ENCODE measurements around the gene ARHGAP24.
"Not testable (repeated sequence)": the region's sequence is repeated elsewhere in the genome, so short reads cannot be mapped to it uniquely, and the experiment has no call there.

ARHGAP24 gene

GRCh38 chr4:85986266-85986665, 511.3 kb downstream of the ARHGAP24 start:
- no peak for DNase-seq

DNA sequence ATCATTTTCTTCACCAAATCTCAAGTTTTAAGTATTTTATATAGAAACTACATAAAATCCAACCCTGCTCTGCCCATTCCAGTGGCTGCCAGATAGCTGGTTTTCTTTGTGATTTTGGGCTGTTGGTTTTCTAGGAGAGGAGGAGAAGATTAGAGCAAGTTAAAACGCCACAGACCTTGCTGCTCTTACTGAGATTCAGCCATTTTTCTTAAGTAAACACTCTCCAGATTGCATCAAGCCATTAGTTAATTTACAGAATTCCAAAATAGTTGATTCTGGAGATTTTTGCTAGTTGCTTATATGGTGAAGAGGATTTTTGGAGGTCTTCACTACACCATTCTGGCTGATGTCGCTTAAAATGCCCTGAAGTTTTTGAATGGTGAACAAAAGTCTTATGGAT, 518.7 kb downstream of the ARHGAP24 start:
- no peak for DNase-seq

DNA sequence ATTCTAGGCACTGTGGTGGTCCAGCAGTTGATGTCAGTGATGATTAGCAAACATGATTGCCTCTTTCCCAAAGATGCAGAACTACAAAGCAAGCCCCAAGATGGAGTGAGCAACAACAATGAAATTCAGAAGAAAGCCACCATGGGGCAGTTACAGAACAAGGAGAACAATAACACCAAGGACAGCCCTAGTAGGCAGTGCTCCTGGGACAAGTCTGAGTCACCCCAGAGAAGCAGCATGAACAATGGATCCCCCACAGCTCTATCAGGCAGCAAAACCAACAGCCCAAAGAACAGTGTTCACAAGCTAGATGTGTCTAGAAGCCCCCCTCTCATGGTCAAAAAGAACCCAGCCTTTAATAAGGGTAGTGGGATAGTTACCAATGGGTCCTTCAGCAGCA, 519.6 kb downstream of the ARHGAP24 start:
- no peak for DNase-seq

GRCh38 chr4:85995361-85995760, 520.4 kb downstream of the ARHGAP24 start:
- no peak for DNase-seq

DNA sequence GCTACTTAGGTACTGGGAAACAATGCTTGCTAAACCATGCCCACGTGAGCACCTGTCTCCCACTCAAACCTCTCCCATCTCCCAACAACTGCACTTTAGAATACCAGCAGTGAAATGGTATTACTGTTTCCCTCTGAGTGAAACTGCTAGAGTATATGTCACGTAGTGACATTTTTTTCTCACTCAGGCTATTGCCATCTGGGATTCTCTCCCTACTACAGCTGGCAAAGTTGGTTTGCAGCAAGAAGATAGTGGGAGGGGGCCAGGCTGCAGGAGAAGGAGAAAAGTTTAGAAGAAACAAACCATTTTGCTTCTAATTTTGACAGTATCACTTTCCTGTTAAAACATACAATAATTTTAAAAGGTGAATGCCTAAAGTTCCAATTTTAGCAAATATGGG, 526.6 kb downstream of the ARHGAP24 start:
- no peak for DNase-seq

GRCh38 chr4:86004030-86004429, 529.1 kb downstream of the ARHGAP24 start:
- DNase-seq: no peak

DNA sequence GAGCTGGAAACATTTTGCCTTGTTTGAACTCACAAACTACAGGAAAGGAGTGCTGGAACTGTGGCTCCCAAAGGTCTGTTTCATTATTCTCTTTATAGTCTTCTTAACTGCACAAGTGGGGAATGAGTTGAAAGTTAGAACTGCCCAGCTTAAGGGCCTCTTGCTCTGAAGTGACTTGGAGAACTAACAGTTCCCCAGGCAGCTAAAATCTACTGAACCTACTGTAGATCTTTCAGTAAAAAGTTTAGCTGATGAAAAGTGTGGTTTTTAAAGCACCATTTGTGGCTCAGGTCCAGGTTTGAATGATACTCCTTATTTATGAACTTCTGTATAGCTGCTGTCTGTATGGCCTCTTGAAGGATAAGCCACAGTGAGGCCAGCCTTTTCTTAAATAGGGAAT, 531.1 kb downstream of the ARHGAP24 start:
- no peak for DNase-seq

DNA sequence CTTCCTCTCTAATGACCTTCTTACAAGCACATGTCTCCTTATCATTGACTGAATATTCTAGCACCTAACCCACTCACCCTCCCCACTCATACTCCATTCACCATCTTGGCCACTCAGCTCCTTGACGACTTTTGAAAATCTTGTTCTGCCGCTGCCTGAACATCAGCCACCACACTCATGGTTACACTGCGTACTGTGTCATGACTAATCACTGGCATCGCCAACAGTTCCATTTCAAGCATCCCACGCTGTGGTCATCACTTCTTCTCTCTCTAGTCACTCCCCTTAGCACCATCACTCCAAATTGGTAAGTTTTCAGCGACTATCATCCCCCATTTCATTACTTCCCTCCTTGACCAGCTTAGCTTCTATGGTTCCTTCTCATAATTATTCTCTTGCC, 532.1 kb downstream of the ARHGAP24 start:
- no peak for DNase-seq

DNA sequence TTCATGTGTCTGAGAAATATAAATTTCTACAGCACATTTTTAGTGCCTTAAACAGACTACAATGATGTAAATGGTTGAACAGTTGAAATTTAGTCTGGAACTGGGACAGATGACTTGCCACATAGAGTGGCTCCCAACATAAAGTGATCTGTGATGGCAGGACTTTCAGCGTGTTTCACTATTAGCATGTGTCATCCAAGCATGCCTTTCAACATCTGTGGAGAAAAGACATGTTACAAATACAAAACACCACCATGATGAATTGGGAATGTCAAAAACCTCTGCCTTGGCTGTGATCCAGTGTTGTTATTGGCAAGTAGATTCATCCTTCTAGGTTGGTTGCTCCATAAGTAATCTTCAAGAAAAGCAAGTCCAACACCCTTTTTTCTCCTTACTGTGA, 536.2 kb downstream of the ARHGAP24 start:
- DNase-seq: no peak

GRCh38 chr4:86013621-86014020, 538.7 kb downstream of the ARHGAP24 start:
- DNase-seq: no peak

GRCh38 chr4:86014599-86014998, 539.6 kb downstream of the ARHGAP24 start:
- no peak for DNase-seq

DNA sequence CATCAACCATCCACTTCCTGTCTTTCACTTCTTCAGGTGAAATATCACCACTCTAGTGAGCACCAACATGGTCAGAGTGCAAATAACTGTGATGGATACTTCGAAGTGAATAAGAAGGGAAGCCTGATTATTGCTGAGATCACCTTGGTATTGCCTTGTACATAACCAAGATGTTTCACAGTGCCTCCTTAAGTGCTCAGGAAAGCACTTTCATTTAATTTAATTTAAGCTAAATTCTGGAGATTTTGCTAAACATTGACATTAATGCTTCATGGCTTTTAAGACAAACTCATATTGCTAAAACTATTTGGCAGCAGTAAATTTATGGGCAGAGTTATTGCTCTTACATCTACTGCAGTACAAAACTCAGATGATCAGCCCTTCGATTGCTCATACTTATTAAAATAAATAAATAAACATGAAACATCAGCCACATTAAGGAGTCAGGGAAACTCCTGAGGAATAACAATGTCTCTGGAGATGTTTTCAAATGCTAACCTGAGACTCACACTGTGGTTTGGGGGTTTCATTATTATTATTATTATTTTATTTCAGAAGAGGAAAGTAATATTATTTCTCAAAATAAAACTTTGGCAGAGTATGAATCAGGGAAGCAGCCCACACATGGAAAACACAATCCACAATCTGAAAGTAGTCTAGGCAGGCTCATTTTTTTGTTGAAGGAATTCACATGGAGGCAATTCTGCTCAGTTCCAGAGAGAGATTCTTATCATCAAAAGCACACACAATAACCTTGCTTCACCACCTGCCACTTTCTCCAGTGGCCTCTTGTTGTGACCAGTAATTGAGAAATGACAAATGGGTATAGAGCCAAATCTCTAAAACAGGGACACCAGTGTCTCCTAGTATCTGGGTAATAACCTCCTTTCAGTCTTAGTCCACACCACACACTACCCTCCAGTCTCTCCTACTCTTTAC, 540.7 kb downstream of the ARHGAP24 start:
- DNase-seq: no peak

DNA sequence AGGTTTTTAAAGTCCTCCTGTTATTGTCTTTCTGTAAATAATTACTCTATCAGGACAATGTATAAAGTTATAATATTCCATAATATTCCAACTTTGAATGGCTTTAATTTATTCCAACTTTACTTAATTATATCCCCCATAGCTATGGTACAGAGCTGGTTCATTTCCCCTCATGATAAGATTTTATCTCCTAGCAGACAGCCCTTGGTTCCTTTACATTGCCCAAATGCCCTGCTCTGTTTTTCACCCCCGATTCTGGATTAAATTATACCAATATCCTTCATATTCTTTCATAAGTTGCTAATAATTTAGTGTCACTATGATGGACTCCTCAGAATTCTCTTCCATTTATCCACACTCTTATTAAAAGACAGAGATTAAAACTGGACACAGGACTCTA, 544.4 kb downstream of the ARHGAP24 start:
- no peak for DNase-seq

DNA sequence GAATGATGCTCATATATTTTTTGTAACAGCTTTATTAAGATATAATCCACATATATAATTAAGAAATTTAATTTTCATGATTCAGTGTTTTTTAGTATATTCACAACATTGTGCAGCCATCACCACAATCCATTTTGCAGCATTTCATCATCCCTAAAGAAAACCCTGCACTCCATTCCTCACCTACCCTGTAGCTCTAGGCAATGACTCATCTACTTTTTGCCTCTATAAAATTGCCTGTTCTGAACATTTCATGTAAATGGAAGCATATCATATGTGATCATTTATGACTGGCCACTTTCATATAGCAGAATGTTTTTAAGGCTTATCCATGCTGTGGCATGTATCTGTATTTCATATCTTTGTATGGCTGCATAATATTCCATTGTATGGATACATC, 545.0 kb downstream of the ARHGAP24 start:
- DNase-seq: no peak

- DNase-seq: not testable (repeated sequence)
Measured at GRCh38 chr4:86021671-86022070, 546.7 kb downstream of the ARHGAP24 start.

DNA sequence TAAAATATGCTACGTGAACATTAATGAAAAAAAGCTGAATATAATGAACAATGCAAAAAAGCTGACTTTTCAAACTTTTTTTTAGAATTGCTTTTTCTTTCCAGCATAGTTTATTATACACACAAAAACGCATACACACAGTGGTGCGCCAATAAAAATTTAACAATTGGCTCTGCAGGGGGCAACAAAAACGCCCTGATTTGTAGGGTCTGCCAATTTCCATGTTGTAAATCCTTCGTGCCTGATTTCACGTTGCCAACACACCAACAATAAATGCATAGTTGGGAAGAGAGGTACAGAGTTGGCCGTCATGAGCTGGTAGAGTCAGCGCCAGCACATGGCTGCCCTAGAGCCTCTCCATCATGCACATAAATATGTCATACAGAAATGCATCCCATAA, 551.8 kb downstream of the ARHGAP24 start:
- DNase-seq: no peak

DNA sequence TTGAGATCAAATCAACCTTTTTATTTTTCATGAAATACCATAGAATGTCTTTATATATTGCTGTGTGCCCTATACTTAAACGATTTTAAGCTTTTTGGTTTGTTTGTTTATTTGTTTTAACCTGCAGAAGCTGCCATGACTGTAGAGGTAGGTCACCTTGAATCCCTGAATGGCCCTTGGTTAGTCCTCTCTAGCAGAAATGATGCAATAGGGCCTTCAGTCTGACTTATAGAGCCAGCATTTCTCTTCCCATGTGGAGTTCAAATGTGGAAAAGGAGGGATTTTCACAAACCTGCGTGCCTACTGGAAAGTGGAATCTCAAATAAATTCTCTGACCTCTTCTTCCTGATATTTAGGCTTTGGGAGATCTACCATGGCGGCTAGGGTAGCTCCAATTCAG, 557.0 kb downstream of the ARHGAP24 start:
- no peak for DNase-seq

GRCh38 chr4:86032476-86033022, 557.6 kb downstream of the ARHGAP24 start:
- no peak for DNase-seq

DNA sequence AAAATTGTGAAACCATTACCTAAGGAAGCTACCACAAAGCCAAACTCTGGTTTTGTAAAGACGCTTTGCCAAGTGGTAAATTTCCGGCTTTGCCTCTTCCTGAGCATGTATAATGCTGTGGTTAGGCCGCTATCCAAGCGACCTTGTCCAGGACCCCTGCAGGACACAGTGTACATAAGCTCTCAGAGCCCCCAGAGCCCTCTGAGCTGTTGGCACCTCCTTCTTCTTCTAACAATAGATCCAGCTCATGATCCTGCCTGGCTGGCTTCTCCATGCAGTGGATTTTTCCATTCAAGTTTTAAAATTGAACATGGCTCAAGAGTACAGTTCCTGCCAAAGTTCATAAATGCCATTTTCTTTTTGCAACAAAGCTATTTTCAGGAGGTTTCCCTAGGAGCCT, 558.2 kb downstream of the ARHGAP24 start:
- no peak for DNase-seq

DNA sequence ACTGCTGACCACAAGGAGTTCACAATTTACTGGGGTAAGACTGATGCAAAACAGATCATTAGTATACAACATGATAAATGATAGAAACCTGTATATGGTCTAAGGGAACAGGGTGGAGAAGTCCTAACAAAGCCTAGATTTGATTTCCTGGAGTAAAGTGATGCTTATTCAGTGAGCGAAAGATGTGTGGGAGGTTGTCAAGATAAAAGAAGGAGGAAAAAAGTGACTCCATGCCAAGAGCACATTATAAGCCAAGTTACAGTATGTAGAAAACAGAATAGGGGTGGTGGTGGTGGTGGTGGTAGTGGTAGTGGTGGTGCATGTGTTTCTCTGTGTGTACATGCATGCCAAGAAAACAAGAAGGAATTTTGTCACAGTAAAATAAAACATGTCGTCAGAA, 559.7 kb downstream of the ARHGAP24 start:
- no peak for DNase-seq

DNA sequence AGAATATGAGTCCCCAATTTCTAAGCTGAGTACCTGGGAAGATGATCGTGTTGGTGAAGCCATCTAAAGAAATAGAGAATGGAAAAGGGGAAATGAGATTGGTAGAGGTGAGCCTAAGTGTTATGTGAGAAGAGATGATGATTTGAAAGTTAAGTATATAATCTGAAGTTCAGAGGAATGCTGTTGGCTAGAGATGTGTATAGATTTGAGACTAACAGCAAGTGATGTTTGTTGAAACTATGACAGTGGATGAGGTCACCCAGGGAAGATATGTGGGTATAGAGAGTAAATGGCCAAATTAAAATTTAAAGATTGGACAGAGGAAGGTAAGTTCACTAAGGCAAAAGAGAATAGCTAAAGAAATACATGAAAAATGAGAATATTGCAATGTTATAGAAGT, 560.7 kb downstream of the ARHGAP24 start:
- no peak for DNase-seq

DNA sequence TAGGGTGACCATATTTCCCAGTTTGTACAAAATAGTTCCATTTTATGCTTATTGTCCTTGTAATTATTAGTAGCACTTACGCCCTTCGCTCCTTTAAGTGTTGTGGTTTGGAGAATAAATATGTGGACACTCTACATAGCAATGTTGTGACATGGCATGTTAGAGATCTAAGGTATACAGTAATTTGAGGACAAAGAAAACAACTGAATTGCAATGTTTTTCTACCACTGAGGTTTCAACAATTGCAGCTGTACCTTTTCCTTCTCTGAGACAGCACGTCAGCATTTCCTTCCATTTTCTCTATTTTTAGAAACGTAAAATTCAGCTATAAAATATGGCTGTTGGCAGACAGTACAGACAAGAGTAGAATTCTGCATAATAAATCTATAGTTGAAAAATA, 561.8 kb downstream of the ARHGAP24 start:
- DNase-seq: no peak

DNA sequence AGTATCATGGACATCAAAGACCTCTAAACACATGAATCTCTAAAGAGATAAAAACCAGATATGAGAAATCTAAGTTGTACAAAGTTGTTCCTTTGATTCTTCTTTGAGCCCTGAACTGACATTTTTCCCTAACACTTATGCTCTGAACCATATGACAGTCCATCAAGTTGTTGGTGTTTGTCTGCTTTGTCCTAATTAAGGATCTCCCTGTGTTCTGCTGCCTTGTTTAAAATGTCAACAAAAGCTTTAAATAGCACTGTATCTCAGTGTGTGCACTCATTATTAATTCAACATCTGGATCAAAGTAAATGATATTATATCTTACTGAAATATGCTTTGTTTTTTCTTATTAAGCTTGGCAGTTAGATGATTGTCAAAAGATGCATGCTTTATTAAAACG, 563.1 kb downstream of the ARHGAP24 start:
- no peak for DNase-seq

DNA sequence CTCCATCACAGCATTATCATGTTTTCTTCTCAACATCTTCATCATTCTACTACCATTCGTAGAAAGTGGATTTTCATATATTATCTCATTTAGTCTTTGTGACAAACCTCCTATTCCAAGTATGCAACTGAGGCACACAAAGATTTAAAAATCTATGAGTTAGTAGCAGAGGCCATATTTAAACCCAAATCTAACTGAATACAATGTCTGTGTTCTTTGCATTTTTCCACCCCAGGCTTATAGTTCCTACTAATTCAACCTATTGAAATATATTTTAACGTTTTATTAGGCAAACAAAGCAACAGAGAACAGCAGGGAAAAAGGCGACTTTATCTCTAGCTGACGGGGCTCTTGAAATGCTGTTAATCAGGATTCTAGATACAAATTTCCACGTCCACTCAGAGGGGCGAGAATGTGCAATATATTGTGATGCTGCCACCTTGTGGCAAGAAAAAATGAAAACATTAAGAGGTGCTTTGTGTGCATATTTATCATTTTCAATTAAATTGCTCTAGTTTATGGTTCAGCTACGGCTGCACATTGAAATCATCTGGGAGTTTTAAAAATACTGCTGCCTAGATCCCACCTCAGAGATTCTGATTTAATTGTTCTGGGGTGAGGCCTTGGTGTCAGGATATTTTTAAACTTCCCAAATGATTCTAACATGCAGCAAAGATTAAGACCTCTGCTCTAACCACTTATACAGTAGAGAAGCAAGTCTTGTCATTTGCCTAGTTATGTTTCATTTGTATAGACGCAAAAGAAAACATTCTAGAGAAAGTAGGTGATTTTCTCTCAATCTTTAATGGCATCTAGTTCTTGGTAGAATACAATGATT, 569.0 kb downstream of the ARHGAP24 start:
- no peak for DNase-seq

All from activated CD4-positive, alpha-beta T cell treated with anti-CD3 and anti-CD28 coated beads, Interleukin-2, amount 50 U/mL, for 1 hour (primary cell).